Tibial artery (tissue), 4 donors: ENCODE data around the gene GSK3B.

ENCODE experiments used
- DNase-seq, 2 donors: peaks; one replicate each; pipeline ENCODE4 v3.0.0-alpha.2; 2019
- H3K27ac ChIP-seq, 2 donors: fragments of 200-600 bp; sonication (generic) in 1 of 2; 1 replicate in 1 of 2; 2 replicates in 1 of 2; pipeline ENCODE4 v1.5.1; 2018 to 2019; ENCODE audit warnings: mild to moderate bottlenecking in 1 of 2
- H3K27me3 ChIP-seq, 2 donors: fragments of 200-600 bp; sonication (generic) in 1 of 2; one replicate each; pipeline versions ENCODE4 v1.5.1 to v1.6.0; 2016 to 2019
- H3K36me3 ChIP-seq, 3 donors: fragments of 200-600 bp; sonication (generic) in 2 of 3; one replicate each; pipeline ENCODE4 v1.5.1; 2016 to 2019; ENCODE audit warnings: mild to moderate bottlenecking in 2 of 3
- H3K4me1 ChIP-seq, 4 donors: fragments of 200-600 bp; sonication (generic) in 2 of 4; 1 replicate in 3 of 4; 2 replicates in 1 of 4; pipeline ENCODE4 v1.5.1; 2016 to 2019
- H3K4me3 ChIP-seq, 2 donors: fragments of 200-600 bp; sonication (generic) in 1 of 2; 1 replicate in 1 of 2; 2 replicates in 1 of 2; pipeline ENCODE4 v1.5.1; 2018 to 2019; ENCODE audit warnings: mild to moderate bottlenecking in 2 of 2
- H3K9me3 ChIP-seq, 3 donors: fragments of 200-600 bp; sonication (generic) in 1 of 3; one replicate each; pipeline ENCODE4 v1.5.1; 2016 to 2019
- intact Hi-C: fragments of 100-400 bp; cut with DNase I; formaldehyde crosslinking; loops from one replicate; pipeline ENCODE4 v1.15.0; 2023; ENCODE audit warnings: low total_unique reads
- TF ChIP-seq, protein P1 (sequence below), 2 experiments: fragments of 200-600 bp in 1 of 2; fragments of 450-650 bp in 1 of 2; IDR thresholded peaks; one replicate each; pipeline ENCODE4 v1.5.1; 2017 to 2019; ENCODE audit warnings: antibody characterized with exemption in 2 of 2, mild to moderate bottlenecking in 1 of 2, moderate library complexity in 1 of 2

The GSK3B gene

DNA sequence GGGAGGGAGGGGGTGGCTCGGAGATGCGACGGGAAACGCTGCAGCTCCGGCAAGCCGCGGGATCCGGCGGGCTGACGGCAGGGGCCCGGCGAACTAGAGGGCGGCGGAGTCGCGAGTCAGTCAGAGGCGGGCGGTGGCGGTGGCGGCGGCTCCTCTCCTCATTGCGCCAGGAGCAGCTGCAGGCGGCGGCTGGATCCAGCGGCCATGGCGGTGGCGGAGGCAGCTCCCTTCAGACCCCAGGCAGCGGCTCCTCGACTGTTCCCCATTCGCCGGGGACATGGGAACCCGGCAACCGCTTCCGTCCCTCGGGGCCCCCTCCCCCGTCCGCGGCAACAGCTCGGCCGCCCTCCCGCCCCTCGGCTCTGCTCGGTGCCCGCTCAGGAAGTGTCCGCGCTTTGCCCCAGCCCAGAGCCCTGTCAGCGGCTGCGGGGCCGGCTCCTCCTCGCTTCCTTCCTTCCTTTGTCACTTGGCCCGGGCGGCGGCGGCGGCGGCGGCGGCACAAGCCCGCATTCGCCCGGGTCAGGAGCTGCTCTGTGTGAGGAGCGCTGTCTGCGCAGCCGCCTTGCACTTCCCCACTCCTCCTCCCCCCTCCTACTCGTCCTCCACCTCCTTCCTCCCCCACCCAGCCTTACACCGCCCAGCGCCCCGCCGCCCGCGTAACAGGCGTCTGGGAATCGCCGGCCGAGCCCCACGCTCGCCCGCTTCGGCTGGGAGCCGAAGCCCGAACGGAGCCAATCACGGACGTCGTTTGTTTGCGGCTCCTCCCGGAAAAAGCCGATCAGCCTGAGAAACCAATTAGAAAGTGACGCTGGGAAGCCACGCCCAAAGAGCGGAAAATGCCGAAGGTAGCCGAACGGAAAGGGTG lies at the start of gene GSK3B:
TSS of gene GSK3B (minus strand) at position 537 of the 865 bp plus-strand sequence. CDS start 1,013 bp downstream, outside the sequence.
- Histone ChIP-seq H3K9me3 (no peaks in the 10 kb centered on the region), H3K27me3 (no peaks in the 10 kb centered on the region), H3K36me3 (peaks cover 0 to 6% (median 0%) of the 10 kb centered on the region in 3 donors), H3K4me3 (peak within 1 kb of the TSS; percentile 64 to 95), H3K4me1 (peaks cover 0 to 37% (median 14%) of the 10 kb centered on the region in 4 donors), H3K27ac (peak within 1 kb of the TSS; percentile 92 to 97)
- TF ChIP-seq, protein P1, sequence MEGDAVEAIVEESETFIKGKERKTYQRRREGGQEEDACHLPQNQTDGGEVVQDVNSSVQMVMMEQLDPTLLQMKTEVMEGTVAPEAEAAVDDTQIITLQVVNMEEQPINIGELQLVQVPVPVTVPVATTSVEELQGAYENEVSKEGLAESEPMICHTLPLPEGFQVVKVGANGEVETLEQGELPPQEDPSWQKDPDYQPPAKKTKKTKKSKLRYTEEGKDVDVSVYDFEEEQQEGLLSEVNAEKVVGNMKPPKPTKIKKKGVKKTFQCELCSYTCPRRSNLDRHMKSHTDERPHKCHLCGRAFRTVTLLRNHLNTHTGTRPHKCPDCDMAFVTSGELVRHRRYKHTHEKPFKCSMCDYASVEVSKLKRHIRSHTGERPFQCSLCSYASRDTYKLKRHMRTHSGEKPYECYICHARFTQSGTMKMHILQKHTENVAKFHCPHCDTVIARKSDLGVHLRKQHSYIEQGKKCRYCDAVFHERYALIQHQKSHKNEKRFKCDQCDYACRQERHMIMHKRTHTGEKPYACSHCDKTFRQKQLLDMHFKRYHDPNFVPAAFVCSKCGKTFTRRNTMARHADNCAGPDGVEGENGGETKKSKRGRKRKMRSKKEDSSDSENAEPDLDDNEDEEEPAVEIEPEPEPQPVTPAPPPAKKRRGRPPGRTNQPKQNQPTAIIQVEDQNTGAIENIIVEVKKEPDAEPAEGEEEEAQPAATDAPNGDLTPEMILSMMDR (IDR thresholded peaks at IDR 0.05): no peak
- intact Hi-C loops: loop anchor here (10.0 kb wide), 1 partner anchor 651 kb away; the partner anchor contains the start of genes GTF2E1 and RABL3
- peak; percentile 65 to 87 for DNase-seq

DNA sequence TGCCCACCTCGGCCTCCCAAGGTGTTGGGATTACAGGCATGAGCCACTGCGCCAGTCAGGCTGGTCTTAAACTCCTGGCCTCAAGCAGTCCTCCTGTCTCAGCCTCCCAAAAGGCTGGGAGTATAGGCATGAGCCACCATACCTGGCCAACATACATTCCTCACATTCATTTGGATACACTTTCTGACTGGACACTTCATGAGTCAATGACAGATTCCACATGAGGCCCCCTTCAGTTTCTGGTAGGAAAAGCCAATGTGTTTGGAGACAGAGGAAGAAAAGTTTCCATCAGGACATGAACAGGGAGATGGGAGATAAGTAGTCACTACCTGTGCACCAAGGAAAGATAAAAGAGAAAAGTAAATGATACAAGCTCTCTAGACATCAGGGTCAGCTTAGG lies 49.4 kb upstream of the GSK3B start:
- H3K27me3 ChIP-seq: no peaks in the 10 kb centered on the region
- H3K27ac ChIP-seq: no peak overlapping the region
- no peaks in the 10 kb centered on the region for H3K9me3 ChIP-seq
- no peak overlapping the region for H3K4me3 ChIP-seq
- TF ChIP-seq, protein P1 (IDR thresholded peaks at IDR 0.05): no peak
- no peak for DNase-seq
- H3K4me1 ChIP-seq: peaks cover 0 to 3% (median 0%) of the 10 kb centered on the region in 4 donors
- intact Hi-C loops: no loop called here
- no peaks in the 10 kb centered on the region for H3K36me3 ChIP-seq

DNA sequence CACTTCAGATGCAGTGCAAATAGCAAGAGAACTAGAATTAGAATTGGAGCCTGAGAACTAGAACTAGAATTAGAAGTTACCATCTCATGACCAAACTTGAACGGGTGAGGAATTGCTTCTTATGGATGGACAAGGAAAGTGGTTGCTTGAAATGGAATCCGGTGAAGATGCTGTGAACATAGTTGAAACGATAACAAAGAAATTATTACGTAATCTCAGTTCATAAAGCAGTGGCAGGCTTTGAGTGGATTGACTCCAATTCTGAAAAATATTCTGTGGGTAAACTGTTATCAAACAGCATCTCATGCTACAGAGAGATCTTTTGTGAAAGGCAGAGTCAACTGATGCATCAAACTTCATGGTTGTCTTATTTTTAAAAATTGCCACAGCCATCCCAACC lies 48.0 kb upstream of the GSK3B start:
- Histone ChIP-seq H3K4me1 (peaks cover 0 to 3% (median 0%) of the 10 kb centered on the region in 4 donors), H3K27me3 (no peaks in the 10 kb centered on the region), H3K27ac (no peak overlapping the region), H3K9me3 (no peaks in the 10 kb centered on the region), H3K4me3 (no peak overlapping the region), H3K36me3 (no peaks in the 10 kb centered on the region)
- TF ChIP-seq, protein P1 (IDR thresholded peaks at IDR 0.05): no peak
- DNase-seq: no peak
- intact Hi-C loops: no loop called here

DNA sequence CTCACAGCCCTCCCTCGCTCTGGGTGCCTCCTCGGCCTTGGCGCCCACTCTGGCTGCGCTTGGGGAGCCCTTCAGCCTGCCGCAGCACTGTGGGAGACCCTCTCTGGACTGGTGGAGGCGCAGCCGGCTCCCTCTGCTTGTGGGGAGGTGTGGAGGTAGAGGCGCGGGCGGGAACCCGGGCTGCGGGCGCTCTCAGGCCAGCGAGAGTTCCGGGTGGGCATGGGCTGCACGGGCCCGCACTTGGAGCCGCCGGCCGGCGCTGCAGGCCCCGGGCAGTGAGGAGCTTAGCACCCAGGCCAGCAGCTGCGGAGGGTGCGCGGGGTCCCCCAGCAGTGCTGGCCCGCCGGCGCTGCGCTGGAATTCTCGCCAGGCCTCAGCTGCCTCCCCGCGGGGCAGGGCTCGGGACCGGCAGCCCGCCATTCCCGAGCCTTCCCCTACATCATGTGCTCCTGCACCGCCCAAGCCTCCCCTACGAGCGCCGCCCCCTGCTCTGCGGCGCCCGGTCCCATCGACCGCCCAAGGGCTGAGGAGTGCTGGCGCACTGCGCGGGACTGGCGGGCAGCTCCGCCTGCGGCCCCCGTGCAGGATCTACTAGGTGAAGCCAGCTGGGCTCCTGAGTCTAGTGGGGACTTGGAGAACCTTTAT lies 46.0 kb upstream of the GSK3B start:
- Histone ChIP-seq H3K4me3 (no peak overlapping the region), H3K36me3 (no peaks in the 10 kb centered on the region), H3K27me3 (no peaks in the 10 kb centered on the region), H3K9me3 (no peaks in the 10 kb centered on the region), H3K4me1 (peaks cover 0 to 3% (median 0%) of the 10 kb centered on the region in 4 donors), H3K27ac (no peak overlapping the region)
- TF ChIP-seq, protein P1 (IDR thresholded peaks at IDR 0.05): no peak
- DNase-seq: no peak
- intact Hi-C loops: no loop called here

DNA sequence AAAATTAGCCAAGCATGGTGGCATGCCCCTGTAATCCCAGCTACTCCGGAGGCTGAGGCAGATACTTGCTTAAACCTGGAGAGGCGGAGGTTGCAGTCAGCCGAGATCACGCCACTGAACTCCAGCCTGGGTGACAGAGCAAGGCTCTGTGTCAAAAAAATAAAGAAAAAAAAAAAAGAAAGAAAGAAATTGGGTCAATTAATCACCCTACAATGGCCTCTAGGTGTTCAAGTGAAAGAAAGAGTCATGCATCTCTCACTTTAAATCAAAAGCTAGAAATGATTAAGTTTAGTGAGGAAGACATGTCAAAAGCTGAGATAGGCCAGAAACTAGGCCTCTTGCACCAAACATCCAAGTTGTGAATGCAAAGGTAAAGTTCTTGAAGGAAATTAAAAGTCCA lies 44.9 kb upstream of the GSK3B start:
- Histone ChIP-seq H3K27ac (no peak overlapping the region), H3K4me1 (no peaks in the 10 kb centered on the region), H3K9me3 (no peaks in the 10 kb centered on the region), H3K27me3 (no peaks in the 10 kb centered on the region), H3K4me3 (no peak overlapping the region), H3K36me3 (no peaks in the 10 kb centered on the region)
- TF ChIP-seq, protein P1 (IDR thresholded peaks at IDR 0.05): no peak
- no peak for DNase-seq
- intact Hi-C loops: no loop called here
